HG03354 (cell line): ENCODE results near the gene TCF7L2.

Source experiments
- ATAC-seq: cut with Tn5 transposase; IDR thresholded peaks from one replicate; pipeline ENCODE4 v1.9.1; 2021; ENCODE audit warnings: mild to moderate bottlenecking; ENCODE audit not compliant: unreplicated experiment, poor library complexity, severe bottlenecking

Gene TCF7L2

DNA sequence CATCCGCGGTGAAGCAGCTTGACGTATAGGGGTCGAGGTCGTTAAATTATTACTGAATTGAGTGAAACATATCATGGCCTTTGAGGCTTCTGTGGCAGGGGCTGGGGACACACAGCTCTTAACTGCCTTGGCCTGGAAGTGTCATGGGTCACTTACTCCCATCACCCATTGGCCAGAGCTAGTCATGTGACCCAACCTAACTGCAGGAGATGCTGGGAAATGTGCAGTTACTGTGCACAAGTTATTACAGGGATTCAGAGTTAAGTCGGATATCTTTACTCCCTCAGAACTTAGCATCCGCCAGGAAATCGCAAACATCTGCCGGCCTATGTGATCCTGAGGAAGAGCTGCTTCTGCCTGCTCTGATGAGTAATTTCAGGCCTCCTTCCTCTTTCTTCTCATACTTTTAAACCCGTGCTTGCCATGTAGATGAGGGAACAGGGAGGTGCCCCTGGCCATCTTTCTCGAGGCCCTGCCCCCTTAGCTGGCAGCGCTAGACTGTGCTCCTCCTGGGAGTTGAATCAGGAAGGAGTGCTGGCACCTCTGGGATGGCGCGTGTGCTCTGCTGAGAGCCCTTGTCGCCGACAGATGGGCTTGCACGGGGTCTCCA, 203.6 kb downstream of the TCF7L2 start:
- no peak for ATAC-seq

DNA sequence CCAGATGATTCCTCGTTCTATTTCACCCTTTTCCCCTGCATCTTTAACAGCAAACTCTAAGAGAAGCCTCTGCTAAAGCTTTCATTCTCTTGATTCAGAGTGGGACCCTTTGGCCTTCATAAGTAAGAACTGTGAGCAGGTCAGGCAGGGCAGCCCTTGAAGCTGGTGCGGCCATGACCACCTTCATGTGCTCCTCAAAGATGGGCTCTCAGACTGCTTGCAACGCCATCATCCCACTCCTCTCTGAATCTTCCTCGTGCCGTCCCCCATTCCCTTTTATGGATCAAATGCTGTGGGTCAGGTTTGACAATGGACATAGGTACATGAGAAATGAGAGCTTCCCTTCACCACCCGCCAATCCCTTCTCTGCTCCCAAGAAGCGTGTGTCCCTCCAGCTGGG, 207.4 kb downstream of the TCF7L2 start:
- ATAC-seq = no peak

DNA sequence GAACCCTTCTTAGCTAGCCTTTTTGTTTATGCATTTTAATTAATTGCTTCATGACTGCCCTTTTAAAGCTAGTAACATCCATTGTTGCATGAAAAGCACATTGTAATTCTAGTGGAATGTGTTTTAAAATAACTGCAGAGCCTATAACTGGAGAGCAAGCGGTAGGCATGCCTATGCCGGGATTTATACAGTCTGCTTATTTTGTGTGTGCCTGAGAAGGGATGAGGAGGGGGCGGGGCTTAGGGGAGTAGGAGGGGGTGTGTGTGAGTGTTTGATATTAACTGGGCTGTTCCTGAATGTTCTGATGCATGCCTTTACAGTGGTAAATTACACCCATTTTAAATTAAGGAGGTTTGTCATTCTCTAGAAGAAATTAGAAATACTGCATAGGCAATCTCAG, 208.1 kb downstream of the TCF7L2 start:
- ATAC-seq = no peak

DNA sequence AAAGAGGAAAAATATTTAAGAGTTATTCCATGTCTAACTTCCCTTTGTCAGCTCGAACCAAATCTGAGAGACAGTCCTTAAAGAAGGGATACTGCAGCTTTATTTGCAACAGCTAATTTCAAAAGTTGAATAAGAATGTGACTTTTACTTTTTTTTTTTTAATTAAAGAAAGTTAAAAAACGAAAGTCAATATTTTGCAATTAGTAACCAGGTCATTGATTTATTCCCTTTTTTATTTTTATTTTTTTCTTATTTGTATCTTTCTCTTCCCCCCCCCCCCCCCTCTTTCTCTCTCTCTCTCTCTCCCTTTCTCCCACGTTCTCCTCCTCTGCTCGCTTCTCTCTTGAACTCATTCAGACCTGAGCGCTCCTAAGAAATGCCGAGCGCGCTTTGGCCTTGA, 209.5 kb downstream of the TCF7L2 start:
- no peak for ATAC-seq

DNA sequence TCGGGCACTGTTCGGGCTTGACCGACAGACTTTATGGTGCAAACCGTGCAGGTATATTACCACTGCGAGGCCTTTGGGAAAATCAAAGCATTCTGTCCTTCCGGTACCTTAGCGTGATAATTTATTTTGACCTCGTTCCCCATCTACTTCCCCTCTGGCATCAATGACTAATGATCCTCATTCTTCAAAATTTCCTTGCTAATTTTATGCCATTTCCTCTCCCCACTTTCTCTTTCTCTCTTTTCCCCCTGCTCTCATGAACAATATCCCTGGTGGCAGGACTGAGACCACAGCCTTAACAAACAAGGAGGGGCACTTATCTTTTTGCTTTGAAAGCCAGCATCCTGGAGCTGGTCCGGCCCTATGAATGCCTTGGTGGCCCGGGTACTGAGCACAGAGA, 210.6 kb downstream of the TCF7L2 start:
- ATAC-seq = no peak

DNA sequence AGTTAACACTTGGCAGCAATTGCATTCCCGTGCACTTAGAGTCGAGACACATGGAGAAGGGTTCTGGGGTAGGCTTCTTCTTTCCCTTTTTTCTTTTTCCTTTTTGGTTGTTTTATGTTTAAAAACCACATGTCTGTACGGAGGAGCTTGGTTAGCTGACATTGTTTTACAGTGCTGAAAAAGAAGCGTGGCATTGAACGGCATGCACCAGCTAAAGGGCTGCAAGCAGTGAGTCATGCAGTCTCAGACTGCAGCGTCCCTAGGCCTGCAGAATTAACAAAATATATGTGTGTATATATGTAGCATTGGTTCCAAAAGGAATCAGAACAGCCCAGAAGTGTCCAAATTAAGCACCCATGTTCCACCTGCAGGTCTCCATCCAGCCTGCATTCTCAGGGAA, 211.0 kb downstream of the TCF7L2 start:
- ATAC-seq = no peak

DNA sequence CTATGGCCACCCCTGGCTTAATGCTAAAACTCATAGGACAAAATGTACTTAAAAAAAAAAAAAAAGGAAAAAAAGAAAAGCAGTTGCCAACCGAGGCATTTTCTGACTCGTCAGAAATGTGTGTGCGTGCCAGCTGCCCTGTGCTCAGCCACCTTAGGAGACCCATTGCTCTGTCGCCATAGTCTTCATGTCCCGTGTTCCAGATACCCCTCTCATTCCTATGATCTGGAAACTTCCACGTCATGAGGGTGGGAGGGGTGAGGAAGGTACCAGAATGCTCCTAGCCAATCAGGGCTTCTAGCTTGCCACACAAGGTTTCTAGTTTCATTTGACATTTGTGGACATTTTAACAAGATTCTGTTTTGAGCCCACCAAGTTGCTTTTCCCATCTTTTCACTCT, 212.9 kb downstream of the TCF7L2 start:
- ATAC-seq = no peak

DNA sequence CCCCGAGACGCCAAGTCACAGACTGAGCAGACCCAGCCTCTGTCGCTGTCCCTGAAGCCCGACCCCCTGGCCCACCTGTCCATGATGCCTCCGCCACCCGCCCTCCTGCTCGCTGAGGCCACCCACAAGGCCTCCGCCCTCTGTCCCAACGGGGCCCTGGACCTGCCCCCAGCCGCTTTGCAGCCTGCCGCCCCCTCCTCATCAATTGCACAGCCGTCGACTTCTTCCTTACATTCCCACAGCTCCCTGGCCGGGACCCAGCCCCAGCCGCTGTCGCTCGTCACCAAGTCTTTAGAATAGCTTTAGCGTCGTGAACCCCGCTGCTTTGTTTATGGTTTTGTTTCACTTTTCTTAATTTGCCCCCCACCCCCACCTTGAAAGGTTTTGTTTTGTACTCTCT, 215.6 kb downstream of the TCF7L2 start:
- no peak for ATAC-seq

DNA sequence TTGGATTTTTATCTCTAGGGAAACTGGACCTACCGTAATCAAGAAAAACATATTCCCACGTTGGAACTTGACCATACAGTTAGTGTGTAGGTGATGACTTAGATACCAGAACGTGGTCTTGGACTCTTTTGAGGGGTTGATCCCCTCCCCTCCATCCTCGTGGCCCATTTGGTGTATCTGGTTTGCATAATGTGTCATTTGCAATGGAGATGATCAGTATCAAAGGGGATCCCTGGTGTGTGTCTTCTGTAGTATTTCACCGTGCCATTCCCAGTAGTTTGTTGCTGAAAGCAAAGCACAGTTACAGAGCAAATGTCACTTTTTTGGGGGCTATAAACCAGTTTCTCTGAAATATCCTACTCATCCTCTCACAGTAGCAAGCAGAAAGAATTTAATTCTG, 217.7 kb downstream of the TCF7L2 start:
- ATAC-seq = no peak

DNA sequence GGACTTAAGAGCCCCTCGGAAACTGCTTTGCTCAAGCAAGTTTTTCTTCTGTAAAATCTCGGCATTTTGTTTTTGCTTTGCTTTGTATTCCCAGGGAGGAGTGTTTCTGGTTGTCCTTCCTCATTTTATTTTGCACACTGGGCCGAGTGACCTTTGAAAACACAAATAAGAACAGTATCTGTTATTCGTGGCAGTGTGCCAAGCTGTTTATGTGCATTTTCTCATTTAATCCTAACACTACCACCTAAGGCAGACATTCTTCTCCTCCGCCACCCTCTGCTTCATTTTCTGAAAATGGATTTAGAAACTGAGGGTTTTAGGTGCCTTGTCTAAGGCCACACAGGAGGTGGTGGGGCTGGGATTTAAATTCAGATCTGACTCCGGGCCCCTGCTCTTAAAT, 218.5 kb downstream of the TCF7L2 start:
- no peak for ATAC-seq

DNA sequence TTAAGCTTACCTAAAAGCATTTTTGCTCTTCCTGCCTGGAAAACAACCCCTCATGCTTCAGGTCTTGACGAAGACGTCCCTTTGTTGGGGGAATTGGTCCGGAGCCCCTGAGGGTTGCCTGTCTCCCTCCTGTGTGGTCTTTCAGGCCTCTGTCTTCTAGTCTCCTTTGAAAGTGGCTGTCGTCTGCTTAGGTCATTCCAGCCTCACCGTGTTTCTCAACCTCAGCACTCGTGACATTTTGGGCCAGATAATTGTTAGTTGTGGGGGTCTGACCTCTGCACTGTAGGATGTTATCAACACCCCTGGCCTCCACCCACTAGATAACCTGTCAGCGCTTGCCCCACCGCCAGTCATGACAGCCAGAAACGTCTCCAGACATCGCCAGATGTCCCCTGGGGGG, 219.1 kb downstream of the TCF7L2 start:
- no peak for ATAC-seq

DNA sequence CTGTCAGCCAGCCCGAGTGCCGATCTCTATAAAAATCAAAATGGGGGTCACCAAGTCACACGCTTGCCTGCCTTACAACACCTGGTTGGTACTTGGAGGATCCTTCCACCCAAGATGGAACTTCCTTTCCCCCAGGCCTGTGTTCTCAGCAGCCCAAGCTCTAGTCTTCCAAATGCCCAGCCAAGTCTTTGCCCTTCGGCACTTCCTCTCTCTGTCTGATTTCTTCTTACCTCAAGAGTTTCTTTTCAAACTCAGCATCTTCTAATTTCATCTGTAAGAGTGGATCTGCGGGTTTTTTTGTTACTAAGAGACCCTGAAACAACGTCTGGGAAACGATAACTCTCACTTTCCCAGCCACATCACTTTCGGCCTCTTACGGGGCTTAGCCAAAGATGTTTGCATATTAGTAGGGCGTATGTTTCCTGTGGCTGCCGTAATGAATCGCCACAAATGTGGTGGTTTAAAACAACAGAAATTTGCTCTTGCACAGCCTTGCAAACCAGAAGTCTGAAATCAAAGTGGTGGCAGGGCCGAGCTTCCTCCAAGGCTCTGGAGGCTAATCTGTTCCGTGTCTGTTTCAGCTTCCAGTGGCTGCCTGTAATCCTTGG, 219.9 kb downstream of the TCF7L2 start:
- ATAC-seq = peak; percentile 96

DNA sequence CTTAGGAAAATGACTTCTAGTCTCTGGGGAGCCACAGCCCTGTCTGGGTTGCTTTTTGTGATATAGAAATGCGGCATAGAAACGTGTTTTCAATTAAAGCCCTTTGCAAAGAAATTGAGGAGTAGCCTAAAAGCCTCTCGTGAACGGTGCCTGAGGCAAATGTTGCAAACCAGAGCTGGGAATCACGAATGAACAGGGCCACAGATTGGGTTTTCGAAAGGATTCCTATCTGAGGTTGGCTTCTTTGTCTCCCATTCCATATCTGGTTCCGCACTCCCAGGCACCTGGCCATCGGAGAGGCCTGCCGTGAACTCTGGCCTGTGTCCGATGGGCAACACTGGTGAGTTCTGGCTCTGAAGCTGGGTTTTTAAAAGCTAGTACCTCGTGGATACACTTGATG, 221.6 kb downstream of the TCF7L2 start:
- ATAC-seq = no peak

DNA sequence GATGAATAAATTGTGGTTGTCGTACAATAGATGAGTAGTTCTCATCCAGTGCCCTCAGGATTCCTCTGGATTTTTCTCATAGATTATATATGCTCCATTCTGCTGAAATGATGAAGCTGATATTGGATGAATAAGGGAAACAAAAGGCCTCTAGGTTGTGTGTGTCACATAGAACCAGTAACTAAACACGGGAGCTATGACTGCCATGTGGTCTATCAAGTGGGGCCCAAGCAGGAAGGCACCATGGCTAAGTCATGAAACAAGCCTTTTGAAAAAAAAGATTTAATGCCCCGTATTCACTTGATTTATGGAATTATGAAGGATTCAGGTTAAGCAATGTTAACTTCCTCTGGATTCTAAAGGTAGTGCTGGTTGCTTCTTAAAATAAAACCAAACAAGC, 225.1 kb downstream of the TCF7L2 start:
- ATAC-seq = no peak

DNA sequence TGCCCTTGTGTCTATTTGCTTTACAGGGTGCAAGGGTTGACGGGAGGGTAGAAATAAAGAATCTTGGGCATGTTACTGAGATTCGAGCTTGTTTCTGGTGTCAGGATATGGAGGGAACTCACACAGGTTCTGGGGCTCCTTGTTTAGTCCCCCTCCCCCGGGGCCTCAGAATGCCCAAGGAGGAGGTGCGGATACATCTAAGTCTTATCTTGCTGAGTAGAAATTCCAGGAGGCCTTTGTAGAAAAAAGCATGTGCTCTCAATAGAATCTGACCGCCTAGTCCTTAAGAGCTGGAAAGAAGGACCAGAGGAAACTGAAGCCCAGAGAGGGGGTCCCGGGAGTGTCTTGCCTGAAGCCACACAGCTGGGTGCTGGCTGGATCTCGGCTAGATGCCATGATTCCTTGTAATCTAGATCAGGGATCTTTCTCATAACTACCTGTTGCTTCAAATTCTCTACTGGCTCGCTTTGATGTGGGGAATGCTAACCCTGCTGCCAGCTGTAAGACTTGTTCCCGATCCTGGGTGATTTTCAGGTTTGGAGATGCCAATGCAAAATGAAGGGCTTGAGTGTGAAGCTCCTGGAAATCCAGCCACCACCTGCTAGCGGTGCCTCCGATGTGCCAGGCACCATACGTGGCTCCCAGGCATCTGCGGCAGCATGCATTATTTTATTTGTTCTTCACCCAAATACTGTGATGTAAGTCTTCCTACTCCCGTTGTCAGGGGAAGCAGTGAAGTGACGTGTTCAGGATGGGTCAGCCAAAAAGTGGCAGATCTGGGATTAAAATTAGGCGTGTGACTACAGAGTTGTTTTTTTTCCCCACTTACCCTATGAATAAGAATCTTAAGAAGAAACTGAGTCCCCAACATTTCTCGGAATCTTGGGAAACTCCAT, 226.0 kb downstream of the TCF7L2 start:
- no peak for ATAC-seq

DNA sequence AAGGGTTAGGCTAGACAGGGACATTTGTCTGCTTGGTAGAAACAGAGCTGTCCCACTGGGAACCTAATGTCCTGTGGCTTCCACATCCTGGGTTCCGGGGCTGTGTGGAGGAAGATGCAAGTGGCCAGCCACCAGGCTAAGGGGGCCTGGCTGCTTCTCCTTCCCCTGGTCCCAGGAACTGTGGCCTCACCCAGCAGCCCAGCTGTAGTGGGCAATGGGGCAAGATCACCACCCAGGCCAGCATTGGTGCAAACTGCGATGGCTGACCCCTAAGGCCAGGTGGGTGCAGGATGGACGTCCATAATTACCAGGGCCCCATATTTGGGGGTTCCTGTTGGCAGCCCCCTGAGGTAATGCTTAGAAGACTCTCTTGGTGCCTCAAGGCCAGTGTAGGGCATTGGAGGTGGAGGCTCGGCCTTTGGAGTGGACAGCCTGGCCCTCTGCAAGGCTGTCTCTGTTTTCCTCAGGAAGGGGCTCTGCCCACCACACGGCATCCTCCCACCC, 226.7 kb downstream of the TCF7L2 start:
- no peak for ATAC-seq

DNA sequence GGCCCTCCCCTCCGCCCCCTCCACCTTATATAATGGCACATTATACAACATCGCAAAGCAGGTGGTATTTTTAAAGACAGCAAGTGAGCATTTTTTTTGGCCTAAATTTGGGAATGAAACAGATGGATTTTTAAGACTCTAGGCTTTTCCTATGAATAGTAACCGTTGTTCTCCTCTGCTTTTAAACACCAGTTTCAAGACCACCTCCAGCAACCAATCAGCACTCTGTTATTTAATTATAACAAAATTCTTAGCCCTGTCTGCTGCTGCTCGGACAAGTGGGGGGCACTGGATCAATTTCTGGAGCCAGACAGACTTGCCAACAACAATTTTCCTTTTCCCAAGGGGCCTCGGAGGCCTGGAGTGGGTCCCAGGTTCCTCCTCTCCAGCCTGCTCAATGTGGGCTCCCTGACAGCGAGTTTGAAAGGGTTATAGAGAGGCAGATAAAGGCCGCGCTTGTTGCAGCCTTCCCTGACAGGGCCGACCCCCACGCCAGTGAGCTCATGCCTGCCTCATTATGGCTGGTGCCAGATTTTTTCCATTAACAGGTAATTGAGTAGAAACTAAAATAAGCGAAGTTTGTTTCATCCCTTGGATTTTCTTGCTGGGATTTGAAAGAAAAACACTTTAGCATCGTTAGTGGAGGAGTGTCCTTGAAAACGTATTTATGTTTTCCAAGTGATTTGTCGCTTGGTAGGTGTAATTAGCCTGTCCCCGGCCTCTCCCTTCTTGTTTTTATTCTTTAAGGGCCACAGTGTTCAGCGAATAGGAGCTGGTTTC, 227.3 kb downstream of the TCF7L2 start:
- no peak for ATAC-seq

DNA sequence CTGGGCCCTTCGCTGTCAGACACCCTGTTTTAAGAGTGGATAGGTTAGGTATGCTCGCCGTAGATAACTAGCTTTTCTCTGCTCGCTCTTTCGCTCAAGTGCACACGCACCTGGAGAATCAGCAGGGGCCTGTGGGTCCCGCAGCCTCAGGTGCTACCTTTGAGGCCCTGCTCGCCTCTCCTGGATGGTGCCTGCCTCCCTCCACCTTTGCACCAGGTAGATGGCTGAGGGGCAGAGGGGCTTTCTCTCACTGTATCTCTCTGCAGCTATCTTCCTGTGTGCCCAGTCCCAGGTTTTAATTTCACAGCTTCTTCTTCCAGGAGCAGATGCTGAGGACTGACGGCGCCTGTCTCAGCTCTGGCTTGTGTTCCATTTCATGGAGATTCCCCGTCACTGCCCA, 227.9 kb downstream of the TCF7L2 start:
- ATAC-seq = no peak

DNA sequence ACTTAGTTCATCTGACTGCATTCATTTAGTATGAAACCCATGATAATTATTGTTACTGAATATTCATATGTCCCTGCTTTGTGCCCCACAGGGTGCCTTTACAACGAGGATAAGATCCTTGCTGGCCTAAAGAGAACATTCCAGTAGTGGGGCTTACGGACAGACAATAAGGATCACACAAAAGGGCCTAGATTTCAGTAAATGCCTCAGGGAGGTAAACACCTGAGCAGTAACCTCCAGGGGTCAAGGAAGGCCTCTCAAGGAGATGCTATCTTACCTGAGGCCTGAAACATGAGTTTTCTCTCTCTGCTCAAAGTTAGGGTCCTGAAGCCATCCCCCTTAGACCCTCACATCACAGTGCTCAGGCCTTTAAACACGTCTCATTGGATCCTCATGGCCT, 228.7 kb downstream of the TCF7L2 start:
- ATAC-seq = no peak

DNA sequence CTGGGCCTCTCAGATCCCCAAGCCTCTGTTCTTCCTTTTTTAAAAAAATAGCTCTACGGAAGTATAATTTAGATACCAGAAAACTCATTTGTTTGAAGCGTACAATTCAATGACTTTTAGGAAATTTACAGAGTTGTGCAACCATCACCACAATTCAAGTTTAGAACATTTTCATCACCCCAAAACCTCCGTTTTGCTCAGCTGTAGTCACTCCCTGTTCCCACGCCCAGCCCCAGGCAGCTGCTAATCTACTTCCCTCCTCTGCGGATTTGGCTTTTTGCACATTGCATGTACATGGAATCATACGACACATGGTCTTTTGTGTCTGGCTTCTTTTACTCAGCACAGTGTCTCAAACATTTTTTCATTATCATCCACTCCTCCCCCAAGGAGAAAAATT, 229.2 kb downstream of the TCF7L2 start:
- ATAC-seq = no peak
